ENCODE measurements around the gene DDX25.

The DDX25 gene

GRCh38 chr11:125874556-125875124 is 29.7 kb upstream of the DDX25 start:
- H3K4me3 ChIP-seq (replicated peaks; ENCODE audit: low read depth, low read length), result peak overlapping the region; percentile 56
- DNase-seq (ENCODE audit: low read depth), result peak; percentile 87
- peak; percentile 92 for TF ChIP-seq CTCF (IDR thresholded peaks at IDR 0.05; ENCODE audit: low read length, missing control alignments)

- DNase-seq (ENCODE audit: low read depth), result no peak
- no peak overlapping the region for H3K4me3 ChIP-seq (replicated peaks; ENCODE audit: low read depth, low read length)
- no peak for TF ChIP-seq CTCF (IDR thresholded peaks at IDR 0.05; ENCODE audit: low read length, missing control alignments)
Measured at GRCh38 chr11:125881291-125881690, 23.0 kb upstream of the DDX25 start.

DNA sequence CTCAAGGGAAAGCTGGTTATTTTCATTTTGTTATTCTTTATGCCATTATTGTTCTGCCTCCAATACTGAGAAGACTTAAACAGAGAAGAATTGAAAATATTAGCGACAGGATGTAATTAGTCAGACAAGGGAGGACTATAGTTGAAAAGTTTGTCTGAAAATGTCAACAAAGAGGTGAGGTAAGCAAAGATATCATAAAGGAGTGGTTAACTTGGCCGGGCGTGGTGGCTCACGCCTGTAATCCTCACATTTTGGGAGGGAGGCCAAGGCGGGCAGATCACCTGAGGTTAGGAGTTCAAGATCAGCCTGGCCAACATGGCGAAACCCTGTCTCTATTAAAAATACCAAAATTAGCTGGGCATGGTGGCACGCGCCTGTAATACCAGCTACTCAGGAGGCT is 20.9 kb upstream of the DDX25 start:
- DNase-seq (ENCODE audit: low read depth), result no peak
- TF ChIP-seq CTCF (IDR thresholded peaks at IDR 0.05; ENCODE audit: low read length, missing control alignments), result no peak
- no peak overlapping the region for H3K4me3 ChIP-seq (replicated peaks; ENCODE audit: low read depth, low read length)

DNA sequence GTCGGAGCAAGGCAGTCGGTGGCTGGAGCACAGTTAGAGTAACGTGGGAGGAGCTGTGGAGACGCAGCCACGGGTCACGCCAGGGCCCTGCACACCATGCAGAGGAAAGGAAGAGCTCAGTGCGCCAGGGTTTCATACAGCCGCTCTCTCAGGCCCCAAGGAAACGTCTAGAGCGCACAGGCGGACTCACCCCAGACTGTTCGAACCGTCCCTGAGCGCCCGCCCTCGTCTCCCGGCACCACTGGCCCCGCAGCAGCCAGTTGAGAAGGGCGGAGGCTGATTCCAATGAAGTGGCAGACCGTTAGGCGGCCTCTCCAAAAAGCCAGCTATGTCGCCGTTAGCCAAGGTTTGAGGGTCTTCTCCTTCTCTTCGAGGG is 17.3 kb upstream of the DDX25 start:
- TF ChIP-seq CTCF (IDR thresholded peaks at IDR 0.05; ENCODE audit: low read length, missing control alignments), result no peak
- peak; percentile 12 for DNase-seq (ENCODE audit: low read depth)
- H3K4me3 ChIP-seq (replicated peaks; ENCODE audit: low read depth, low read length), result peak overlapping the region; percentile 85

DNA sequence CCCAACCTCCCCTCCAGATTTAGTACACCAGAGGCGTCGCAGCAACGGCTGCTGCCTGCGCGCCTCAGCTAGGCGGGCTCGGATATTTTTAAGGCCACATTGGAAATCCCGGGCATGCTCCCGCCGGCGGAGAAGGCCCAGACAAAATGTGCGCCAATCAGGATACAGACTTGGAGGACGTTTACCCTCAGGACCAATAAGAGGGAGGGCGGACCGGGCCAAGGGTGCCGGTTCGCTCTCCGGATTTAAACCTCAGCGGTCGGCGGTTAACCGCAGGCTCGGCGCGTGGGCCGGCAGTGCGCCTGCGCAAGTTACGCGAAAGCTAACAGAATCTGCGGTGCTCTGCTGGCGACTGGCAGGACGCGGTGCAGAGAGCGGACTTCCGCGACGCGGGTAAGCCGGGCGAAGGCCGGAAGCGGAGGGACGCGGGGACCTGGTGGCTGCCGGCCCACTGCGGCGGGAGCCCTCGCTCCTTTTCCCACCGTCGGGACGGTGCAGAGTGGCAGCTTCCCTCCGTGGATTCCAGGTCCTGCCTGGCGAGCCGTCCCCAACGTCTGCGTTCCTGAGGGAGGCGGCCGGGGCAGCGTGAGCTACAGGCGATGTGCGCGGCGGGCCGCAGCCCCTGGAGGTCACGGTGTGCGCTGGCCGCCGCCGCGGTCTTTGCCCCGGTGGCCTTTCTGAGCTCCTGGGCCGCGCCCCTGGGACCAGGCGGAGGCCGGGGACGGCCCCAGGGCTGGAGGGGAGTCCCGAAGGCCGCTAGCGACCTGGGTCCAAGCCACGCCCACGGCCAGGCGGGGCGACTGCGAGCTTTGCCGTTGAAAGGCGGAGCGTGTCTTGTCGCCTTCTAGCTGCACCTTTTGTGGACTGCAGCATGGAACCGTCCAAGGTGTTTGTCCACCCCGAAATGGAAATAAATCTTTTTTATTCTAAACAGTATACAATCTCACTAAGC is 16.7 kb upstream of the DDX25 start, which contains the start of gene HYLS1:
Gene HYLS1, plus strand, starts transcription at position 296 of the 952 bp plus-strand sequence. CDS start 11,701 bp downstream, outside the sequence.
- TF ChIP-seq CTCF (IDR thresholded peaks at IDR 0.05; ENCODE audit: low read length, missing control alignments), result peak; percentile 37
- DNase-seq (ENCODE audit: low read depth), result peak; percentile 98
- H3K4me3 ChIP-seq (replicated peaks; ENCODE audit: low read depth, low read length), result peak within 1 kb of the TSS; percentile 85

DNA sequence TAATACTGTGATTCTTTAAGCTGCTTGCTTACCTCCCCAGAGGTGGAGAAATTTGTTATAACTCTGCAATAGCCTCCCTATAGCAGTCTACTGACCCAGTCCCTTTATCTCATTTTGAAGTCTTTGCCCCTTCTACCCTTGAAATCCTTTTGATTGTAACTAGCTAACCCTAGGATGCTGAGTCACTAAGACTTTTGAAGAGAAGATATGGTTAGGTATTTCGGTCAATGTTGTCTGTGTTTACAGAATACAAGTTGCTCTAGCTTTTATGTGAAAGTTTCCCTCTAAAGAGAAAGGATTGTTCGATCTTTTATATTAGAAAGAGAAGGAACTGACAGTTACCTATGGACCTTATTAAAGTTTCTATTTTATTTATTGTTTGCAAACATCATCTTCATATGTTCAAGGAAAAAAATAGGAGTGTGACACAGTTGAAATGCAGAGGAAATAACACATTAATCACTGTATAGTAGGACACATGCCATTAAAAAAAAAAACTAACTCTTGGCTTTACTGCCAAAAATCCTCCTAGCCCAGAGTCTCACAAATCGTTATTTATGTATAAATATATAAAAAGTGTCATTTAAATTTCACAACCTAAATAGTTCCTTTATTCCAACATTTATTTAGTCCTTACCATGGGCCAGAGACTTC is 13.7 kb upstream of the DDX25 start:
- H3K4me3 ChIP-seq (replicated peaks; ENCODE audit: low read depth, low read length), result no peak overlapping the region
- no peak for DNase-seq (ENCODE audit: low read depth)

More for the DNA sequence above, 13.7 kb upstream of the DDX25 start:
- TF ChIP-seq CTCF (IDR thresholded peaks at IDR 0.05; ENCODE audit: low read length, missing control alignments), result no peak

All from fibroblast of pulmonary artery (primary cell).